Measurements from ENCODE around the gene SEMA4A.

Gene SEMA4A

DNA sequence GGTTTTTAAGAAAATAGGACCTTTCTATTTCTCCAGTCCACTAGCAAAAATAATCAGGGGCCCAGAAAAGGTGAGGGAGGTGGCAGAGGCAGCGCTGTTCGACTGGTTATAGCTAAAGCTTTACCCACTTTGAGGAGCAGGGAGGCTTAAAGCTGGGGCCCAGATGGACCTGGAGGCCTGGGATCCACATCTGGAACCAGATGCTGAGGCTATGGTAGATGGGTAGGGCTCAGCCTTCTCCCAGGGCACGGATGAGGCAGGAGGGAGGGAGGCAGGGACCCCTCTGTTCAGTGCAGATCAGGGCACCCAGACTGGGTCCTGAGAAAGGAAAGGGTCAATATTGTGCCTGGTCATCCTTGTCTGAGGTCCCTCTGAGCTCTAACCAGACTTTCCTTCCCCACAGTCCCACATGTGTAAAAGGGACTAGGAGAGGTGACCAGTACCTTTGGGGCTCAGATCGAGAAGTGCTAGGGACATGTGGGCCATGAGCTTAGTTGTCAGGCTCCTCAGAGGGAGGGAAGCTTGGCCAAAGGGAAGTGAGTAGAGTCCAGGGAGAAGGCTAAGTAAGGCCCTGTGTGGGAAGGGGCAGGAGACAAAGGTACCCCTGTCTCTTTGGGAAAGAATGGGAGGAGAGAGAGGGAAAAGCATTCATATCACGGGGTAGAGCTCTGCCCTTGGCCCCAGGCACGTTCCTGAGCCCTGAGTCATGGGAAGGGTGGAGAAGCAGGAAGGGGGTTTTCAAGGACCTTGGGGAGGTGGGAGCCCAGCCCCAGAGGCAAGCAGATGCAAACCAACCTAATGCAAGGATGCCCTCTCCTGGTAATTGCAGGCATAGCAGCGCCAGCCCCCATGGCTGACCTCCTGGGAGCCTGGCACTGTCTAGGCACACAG, 23.5 kb upstream of the SEMA4A start (continued):
- TF ChIP-seq PRDM2 (tag by site-specific recombination; IDR thresholded peaks at IDR 0.05; ENCODE audit: borderline replicate concordance) (no peak), GLI2 (tag by site-specific recombination; IDR thresholded peaks at IDR 0.05; ENCODE audit: borderline replicate concordance, low read depth) (no peak)

- Histone ChIP-seq H3K4me3 (ENCODE audit: low read depth, low read length) (no peak overlapping the region), H3K36me3 (ENCODE audit: control insufficient read depth in 2 of 2, insufficient read depth in 1 of 2, low read length in 2 of 2) (peaks cover 14 to 45% of the 10 kb centered on the region in 2 experiments; a peak in 2 of 3 replicates), H3K27ac (ENCODE audit: extremely low read depth, low read depth, low read length) (no peak overlapping the region), H3K9me3 (ENCODE audit: control insufficient read depth, insufficient read depth, low read depth, low read length) (no peaks in the 10 kb centered on the region), H3K4me1 (ENCODE audit: control insufficient read depth, insufficient read depth, low read length) (peaks cover 4% of the 10 kb centered on the region)
- TF ChIP-seq ZNF561 (tag by site-specific recombination; IDR thresholded peaks at IDR 0.05; ENCODE audit: borderline replicate concordance) = no peak
- no peak for TF ChIP-seq ATF2 (tag by site-specific recombination; IDR thresholded peaks at IDR 0.05; ENCODE audit: low read depth)
- no peak for TF ChIP-seq ZNF221 (tag by site-specific recombination; IDR thresholded peaks at IDR 0.05; ENCODE audit: borderline replicate concordance)
- TF ChIP-seq ZNF18 (tag by site-specific recombination; IDR thresholded peaks at IDR 0.05) = no peak
- TF ChIP-seq ZBTB17 (tag by site-specific recombination; IDR thresholded peaks at IDR 0.05) = no peak
- TF ChIP-seq ZNF2 (tag by site-specific recombination; IDR thresholded peaks at IDR 0.05) = no peak
- no peak for TF ChIP-seq ZNF266 (tag by site-specific recombination; IDR thresholded peaks at IDR 0.05; ENCODE audit: low read depth)
- TF ChIP-seq ELK4 (IDR thresholded peaks at IDR 0.05; ENCODE audit: borderline replicate concordance, low read depth, low read length) = no peak
- no peak for TF ChIP-seq KLF10 (tag by site-specific recombination; IDR thresholded peaks at IDR 0.05)
- TF ChIP-seq, protein P1, sequence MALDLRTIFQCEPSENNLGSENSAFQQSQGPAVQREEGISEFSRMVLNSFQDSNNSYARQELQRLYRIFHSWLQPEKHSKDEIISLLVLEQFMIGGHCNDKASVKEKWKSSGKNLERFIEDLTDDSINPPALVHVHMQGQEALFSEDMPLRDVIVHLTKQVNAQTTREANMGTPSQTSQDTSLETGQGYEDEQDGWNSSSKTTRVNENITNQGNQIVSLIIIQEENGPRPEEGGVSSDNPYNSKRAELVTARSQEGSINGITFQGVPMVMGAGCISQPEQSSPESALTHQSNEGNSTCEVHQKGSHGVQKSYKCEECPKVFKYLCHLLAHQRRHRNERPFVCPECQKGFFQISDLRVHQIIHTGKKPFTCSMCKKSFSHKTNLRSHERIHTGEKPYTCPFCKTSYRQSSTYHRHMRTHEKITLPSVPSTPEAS (tag by site-specific recombination; IDR thresholded peaks at IDR 0.05) = no peak
- TF ChIP-seq KLF9 (tag by site-specific recombination; IDR thresholded peaks at IDR 0.05; ENCODE audit: low read depth) = no peak; the same call in 1 of the 2 replicates
- TF ChIP-seq ZNF701 (tag by site-specific recombination; IDR thresholded peaks at IDR 0.05) = no peak
- no peak for TF ChIP-seq ZBTB7A (tag by site-specific recombination; IDR thresholded peaks at IDR 0.05; ENCODE audit: low read depth)
- no peak for TF ChIP-seq ZFP37 (tag by site-specific recombination; IDR thresholded peaks at IDR 0.05)
- no peak for TF ChIP-seq ZNF211 (tag by site-specific recombination; IDR thresholded peaks at IDR 0.05; ENCODE audit: low read depth)
- no peak for TF ChIP-seq ZNF169 (tag by site-specific recombination; IDR thresholded peaks at IDR 0.05)
- TF ChIP-seq, protein P2, sequence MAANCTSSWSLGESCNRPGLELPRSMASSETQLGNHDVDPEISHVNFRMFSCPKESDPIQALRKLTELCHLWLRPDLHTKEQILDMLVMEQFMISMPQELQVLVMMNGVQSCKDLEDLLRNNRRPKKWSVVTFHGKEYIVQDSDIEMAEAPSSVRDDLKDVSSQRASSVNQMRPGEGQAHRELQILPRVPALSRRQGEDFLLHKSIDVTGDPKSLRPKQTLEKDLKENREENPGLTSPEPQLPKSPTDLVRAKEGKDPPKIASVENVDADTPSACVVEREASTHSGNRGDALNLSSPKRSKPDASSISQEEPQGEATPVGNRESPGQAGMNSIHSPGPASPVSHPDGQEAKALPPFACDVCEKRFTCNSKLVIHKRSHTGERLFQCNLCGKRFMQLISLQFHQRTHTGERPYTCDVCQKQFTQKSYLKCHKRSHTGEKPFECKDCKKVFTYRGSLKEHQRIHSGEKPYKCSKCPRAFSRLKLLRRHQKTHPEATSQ (tag by site-specific recombination; IDR thresholded peaks at IDR 0.05) = no peak
- TF ChIP-seq OVOL3 (tag by site-specific recombination; IDR thresholded peaks at IDR 0.05) = no peak
- POLR2A ChIA-PET = interaction anchor here (0.7 to 5.8 kb wide), 10 partner anchors 11 to 95 kb away, joined by 3 to 61 read pairs (median 6); partner anchors contain the start of genes LMNA and PMF1
- CTCF ChIA-PET = interaction anchor here (0.6 to 25.6 kb wide), 22 partner anchors 9 to 219 kb away, joined by 3 to 1029 read pairs (median 5); partner anchors contain the start of gene LMNA
These were observed 22.8 kb upstream of the SEMA4A start for GRCh38 chr1:156130578-156130942.

Measured in HEK293 (cell line).